ES-I3 (cell line): ENCODE measurements around the gene MAP2K5.

Experiments
- H3K36me3 ChIP-seq: 2 replicates; pipeline ENCODE4 v1.6.1; 2013; ENCODE audit warnings: mild to moderate bottlenecking, low read length, control low read depth, moderate library complexity; ENCODE audit not compliant: insufficient read depth
- H3K4me1 ChIP-seq: 2 replicates; pipeline ENCODE4 v1.6.1; 2013; ENCODE audit warnings: mild to moderate bottlenecking, control low read depth, low read length; ENCODE audit not compliant: insufficient read depth
- H3K9ac ChIP-seq: 2 replicates; pipeline ENCODE4 v1.6.1; 2013; ENCODE audit warnings: low read depth, mild to moderate bottlenecking, low read length, moderate library complexity
- H3K9me3 ChIP-seq: 2 replicates; pipeline ENCODE4 v1.6.1; 2013; ENCODE audit warnings: mild to moderate bottlenecking, low read length, moderate library complexity; ENCODE audit not compliant: control insufficient read depth, insufficient read depth

Gene MAP2K5

DNA sequence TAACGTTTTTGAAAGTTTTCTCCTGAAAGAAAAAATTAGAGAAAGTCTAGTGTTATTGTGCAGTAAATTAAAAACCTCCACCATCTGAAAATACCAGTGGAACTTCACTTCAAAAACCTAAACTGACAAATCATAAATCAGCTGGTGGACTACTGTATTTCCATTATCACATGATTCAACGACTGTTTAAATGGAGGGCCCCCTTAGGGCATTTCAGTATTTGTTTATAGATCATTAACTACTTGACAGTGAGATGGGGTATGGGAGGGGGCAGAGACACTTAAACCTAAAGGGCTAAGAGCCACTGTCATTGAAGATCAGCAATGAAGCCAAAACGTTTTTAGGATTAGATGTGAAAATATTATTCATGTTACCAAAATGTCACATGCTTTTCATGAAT, 30.4 kb upstream of the MAP2K5 start:
- no peaks in the 10 kb centered on the region for H3K9me3 ChIP-seq
- H3K4me1 ChIP-seq = no peaks in the 10 kb centered on the region
- H3K9ac ChIP-seq = no peak overlapping the region
- no peaks in the 10 kb centered on the region for H3K36me3 ChIP-seq

- Histone ChIP-seq H3K9ac (no peak overlapping the region), H3K9me3 (no peaks in the 10 kb centered on the region), H3K36me3 (no peaks in the 10 kb centered on the region), H3K4me1 (no peaks in the 10 kb centered on the region)
Measured at GRCh38 chr15:67512933-67513714, 29.4 kb upstream of the MAP2K5 start.

DNA sequence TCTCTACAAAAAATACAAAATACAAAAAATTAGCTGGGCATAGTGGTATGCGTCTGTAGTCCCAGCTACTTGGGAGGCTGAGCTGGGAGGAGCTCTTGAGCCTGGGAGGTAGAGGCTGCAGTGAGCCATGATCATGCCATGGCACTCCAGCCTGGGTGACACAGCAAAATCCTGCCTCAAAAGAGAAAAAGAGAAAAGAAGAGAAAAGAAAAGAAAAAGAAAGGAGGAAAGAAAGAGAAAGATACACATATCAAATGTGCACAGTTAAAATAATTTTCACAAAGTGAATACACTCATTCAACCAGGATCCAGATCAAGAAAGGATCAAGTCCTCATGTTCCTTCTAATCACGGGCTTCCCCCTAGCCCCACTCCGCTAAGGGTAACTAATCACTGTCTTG, 27.4 kb upstream of the MAP2K5 start:
- no peaks in the 10 kb centered on the region for H3K4me1 ChIP-seq
- no peaks in the 10 kb centered on the region for H3K36me3 ChIP-seq

DNA sequence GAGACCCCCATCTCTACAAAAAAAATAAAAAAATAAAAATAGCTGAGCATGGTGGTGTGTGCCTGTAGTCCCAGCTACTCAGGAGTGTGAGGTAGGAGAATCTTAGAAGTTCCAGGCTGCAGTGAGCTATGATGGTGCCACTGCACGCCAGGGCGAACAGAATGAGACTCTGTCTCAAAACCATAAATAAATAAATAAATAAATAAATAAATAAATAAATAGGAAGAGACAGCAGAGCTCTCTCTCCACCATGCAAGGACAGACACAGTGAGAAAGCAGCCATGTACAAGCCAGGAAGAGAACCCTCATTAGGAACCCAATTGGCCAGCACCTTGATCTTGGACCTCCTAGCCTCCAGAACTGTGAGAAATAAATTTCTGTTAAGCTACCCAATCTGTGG, 26.9 kb upstream of the MAP2K5 start:
- no peaks in the 10 kb centered on the region for H3K4me1 ChIP-seq
- H3K9ac ChIP-seq = no peak overlapping the region
- no peaks in the 10 kb centered on the region for H3K36me3 ChIP-seq
- H3K9me3 ChIP-seq = no peaks in the 10 kb centered on the region

More for the DNA sequence above, 27.4 kb upstream of the MAP2K5 start:
- H3K9me3 ChIP-seq = no peaks in the 10 kb centered on the region
- no peak overlapping the region for H3K9ac ChIP-seq

DNA sequence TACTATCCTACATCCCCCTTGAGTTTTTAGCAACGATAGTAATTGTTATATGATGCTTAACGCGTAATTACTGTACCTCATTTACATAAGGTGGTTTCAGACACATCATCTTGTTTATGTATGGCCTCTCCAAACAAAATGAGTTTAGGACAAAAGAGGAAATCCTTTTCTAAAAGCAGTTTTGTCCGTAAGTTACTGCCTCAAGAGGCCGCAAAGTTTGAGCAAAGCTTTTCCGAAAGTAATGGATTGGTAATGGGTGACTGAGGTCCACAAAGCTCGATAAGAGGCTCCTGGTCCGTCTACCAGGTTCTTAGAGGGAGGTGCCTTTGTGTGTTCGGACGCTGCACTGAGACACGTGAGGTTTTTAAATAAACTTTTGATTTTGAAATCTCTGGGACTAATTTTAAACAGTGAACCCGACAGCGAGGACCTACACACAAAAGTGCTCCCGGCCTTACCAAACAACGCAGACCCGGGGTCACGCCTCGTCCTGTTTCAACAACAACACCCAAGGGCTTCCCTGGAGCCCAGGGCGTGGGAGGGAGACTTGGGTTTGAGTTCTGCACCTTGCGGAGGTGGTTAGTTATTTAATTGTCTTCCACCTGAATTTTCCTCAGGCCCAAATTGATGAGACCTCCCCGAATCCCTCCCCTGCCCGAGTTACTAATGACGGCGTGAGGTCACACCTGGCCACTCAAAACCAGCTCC, 22.0 kb upstream of the MAP2K5 start:
- Histone ChIP-seq H3K36me3 (no peaks in the 10 kb centered on the region), H3K4me1 (peaks cover 13% of the 10 kb centered on the region; the same call in 1 of the 2 replicates), H3K9me3 (no peaks in the 10 kb centered on the region), H3K9ac (peak overlapping the region; percentile 99)

- peaks cover 13% of the 10 kb centered on the region; the same call in 1 of the 2 replicates for H3K4me1 ChIP-seq
Measured at GRCh38 chr15:67521029-67521782, 21.3 kb upstream of the MAP2K5 start, which contains the start of gene C15orf61. TSS of gene C15orf61 (plus strand) at chr15:67521131. CDS start at chr15:67521249, 118 bp downstream.

GRCh38 chr15:67521783-67522568, 20.5 kb upstream of the MAP2K5 start:
- no peaks in the 10 kb centered on the region for H3K36me3 ChIP-seq
- peaks cover 13% of the 10 kb centered on the region; the same call in 1 of the 2 replicates for H3K4me1 ChIP-seq

More at GRCh38 chr15:67521029-67521782, 21.3 kb upstream of the MAP2K5 start, which contains the start of gene C15orf61:
- peak within 1 kb of the TSS; percentile 99 for H3K9ac ChIP-seq
- H3K36me3 ChIP-seq = no peaks in the 10 kb centered on the region
- no peaks in the 10 kb centered on the region for H3K9me3 ChIP-seq

GRCh38 chr15:67523330-67523729, 19.2 kb upstream of the MAP2K5 start:
- H3K4me1 ChIP-seq = peaks cover 13% of the 10 kb centered on the region; the same call in 1 of the 2 replicates
- H3K9me3 ChIP-seq = no peaks in the 10 kb centered on the region
- no peaks in the 10 kb centered on the region for H3K36me3 ChIP-seq
- H3K9ac ChIP-seq = no peak overlapping the region

More at GRCh38 chr15:67521783-67522568, 20.5 kb upstream of the MAP2K5 start:
- H3K9me3 ChIP-seq = no peaks in the 10 kb centered on the region
- peak overlapping the region; percentile 99 for H3K9ac ChIP-seq

DNA sequence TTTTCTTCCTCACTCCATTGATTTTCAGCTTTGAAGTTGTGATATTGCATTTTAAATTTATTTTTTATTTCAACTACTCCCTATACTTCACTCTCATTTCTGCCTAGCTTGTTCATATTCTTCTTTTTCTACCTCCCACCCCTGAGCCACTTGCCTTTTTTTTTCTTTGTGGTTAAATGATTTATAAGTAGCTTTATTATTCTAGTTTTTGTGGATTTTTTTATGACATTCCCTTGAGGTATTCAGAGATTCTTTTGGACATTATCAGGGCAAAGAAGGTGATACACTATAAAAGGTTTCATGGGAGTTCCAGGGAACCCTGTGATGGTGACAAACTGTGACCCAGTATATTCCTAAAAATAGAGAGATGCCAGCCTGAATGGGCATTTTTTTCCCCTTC, 18.3 kb upstream of the MAP2K5 start:
- Histone ChIP-seq H3K36me3 (no peaks in the 10 kb centered on the region), H3K9ac (no peak overlapping the region), H3K9me3 (no peaks in the 10 kb centered on the region), H3K4me1 (peaks cover 13% of the 10 kb centered on the region; the same call in 1 of the 2 replicates)

DNA sequence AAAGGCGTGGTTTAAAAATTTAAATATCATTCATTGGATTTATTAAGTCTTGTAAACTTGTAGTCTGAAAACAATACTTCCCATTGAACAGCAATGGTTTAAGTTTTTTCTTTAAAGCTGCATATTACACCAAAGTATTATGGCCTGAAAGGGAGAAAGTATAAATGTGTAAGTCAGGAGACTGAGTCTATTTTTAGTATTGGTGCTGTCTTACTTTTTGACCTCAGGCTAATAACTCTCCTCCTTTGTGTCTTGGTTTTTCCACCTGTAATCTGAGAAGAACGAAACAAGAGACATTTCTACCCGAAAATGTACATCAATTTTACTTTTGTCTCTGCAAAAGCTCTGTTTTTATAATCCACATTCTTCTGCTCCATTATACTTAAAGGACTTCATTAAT, 14.0 kb upstream of the MAP2K5 start:
- H3K9me3 ChIP-seq = no peaks in the 10 kb centered on the region
- H3K9ac ChIP-seq = no peak overlapping the region
- H3K4me1 ChIP-seq = peaks cover 2% of the 10 kb centered on the region; the same call in 1 of the 2 replicates
- no peaks in the 10 kb centered on the region for H3K36me3 ChIP-seq

DNA sequence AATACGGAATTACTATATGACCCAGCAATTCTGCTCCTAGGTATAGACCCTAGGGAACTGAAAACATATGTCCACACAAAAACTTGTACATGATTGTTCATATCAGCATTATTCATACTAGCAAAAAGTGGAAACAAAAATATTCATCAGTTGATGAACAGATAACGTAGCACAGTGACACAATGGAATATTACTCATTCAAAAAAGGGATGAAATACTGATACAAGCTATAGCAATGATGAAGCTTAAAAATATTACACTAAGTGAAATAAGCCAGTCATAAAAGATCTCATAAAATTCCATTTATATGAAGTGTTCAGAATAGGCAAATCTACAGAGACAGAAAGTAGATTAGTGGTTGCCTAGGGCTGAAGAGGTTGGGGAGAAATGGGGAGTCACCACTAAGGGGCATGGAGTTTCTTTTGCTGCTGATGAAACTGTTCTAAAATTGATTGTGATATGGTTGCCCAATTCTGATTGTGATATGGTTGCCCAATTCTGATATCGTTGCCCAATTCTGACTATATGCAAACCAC, 11.1 kb upstream of the MAP2K5 start:
- Histone ChIP-seq H3K9me3 (no peaks in the 10 kb centered on the region), H3K36me3 (no peaks in the 10 kb centered on the region), H3K4me1 (no peaks in the 10 kb centered on the region), H3K9ac (no peak overlapping the region)

- H3K9ac ChIP-seq = no peak overlapping the region
- H3K9me3 ChIP-seq = no peaks in the 10 kb centered on the region
- no peaks in the 10 kb centered on the region for H3K36me3 ChIP-seq
Measured at GRCh38 chr15:67533873-67534272, 8.6 kb upstream of the MAP2K5 start.

DNA sequence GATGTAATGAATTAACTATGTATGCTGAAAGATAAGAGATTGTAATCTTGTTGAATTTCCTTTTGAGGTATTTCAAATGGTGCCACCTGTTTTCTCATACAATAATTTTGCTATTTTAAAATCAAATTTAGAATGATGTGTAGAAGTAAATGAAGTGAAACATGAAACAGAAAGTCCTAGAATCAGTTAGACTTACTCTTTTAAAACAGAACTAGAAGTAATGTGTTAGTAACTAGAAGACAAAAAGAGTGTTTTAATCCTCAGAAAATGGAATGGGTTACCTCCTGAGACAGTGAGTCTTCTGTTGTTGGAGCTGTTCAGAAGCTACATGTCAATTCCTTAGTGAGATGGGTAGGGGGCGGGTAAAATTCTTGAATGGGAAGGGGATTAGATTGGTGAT, 8.1 kb upstream of the MAP2K5 start:
- H3K36me3 ChIP-seq = no peaks in the 10 kb centered on the region
- no peaks in the 10 kb centered on the region for H3K4me1 ChIP-seq
- H3K9ac ChIP-seq = no peak overlapping the region
- H3K9me3 ChIP-seq = no peaks in the 10 kb centered on the region

More at GRCh38 chr15:67533873-67534272, 8.6 kb upstream of the MAP2K5 start:
- no peaks in the 10 kb centered on the region for H3K4me1 ChIP-seq
